A549 treated with ZK216348 at 1 μM for 4 hours (cell line): ENCODE measurements around the gene SCT. TPM values are rescaled to one million over a fixed set of nuclear protein-coding genes. Genes with fewer than 3 reads are reported as not detected.

Experiments
- total RNA-seq: library from RNA; stranded (reverse); fragments of 200-300 nt; extraction: Qiagen RNA extraction; gene quantifications from 5 replicates; pipeline ENCODE4 v1.2.3, GENCODE V29; 2022; ENCODE audit warnings: low read depth

SCT gene, protein sequence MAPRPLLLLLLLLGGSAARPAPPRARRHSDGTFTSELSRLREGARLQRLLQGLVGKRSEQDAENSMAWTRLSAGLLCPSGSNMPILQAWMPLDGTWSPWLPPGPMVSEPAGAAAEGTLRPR
- not detected in 5 replicates for total RNA-seq

DNA sequence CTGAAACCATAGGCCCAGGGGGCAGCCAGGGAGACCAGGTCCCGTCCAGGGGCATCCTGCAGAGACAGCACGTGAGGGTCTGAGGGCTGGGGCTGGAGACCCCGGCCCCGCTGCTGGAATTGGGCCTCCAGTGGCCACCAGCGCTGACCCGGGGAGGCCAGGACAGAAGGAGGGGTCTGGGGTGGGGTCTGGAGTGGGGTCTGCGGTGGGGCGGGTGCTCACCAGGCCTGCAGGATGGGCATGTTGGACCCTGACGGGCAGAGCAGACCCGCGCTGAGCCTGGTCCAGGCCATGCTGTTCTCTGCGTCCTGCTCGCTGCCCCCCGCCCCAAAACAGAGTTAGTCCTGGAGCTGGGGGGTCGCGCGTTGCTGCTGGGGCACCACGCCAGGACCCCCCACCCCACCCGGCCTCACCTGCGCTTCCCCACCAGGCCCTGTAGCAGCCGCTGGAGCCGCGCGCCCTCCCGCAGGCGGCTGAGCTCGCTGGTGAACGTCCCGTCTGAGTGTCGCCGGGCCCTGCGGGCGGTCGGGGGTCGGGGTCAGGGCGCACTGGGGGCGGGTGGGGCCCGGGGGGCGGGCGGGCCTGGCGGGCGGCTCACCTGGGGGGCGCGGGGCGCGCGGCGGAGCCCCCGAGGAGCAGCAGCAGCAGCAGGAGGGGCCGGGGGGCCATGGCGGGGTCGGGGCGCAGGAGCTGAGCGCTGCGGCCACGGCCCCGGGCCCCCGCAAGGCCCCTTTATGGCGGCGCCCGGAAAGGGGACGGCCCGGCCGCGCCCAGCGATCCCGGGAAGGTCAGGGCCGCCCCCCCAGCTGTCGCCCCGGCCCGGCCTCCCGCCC lies at the start of gene SCT:
Gene SCT (minus strand): TSS at position 707 of the 833 bp plus-strand sequence. CDS start 38 bp downstream, at position 669.

DNA sequence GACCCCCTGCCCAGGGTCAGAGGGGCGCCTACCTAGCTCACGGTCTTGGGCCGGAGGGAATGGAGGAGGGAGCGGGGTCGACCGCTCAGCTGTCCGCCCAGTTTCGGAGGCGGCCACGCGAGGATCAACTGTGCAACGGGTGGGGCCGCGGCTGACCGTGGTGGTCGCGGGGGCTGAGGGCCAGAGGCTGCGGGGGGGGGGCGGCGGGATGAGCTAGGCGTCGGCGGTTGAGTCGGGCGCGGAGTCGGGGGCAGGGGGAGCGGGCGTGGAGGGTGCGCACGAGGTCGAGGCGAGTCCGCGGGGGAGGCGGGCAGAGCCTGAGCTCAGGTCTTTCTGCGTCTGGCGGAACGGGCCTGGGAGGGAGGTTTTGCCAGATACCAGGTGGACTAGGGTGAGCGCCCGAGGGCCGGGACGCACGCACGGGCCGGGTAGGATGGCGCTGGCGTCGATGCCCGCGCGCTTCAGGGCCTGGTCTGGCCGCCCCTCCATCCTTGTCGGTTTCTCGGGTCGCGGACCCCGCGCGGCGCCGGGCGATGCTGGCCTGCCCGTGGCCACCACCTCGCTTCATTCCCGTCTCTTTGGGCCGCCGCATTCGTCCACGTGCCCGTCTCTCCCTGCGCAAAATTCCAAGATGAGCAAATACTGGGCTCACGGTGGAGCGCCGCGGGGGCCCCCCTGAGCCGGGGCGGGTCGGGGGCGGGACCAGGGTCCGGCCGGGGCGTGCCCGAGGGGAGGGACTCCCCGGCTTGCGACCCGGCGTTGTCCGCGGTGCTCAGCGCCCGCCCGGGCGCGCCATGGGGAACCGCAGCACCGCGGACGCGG lies 9.7 kb upstream of the SCT start, which contains the start of gene DRD4:
Gene DRD4 (plus strand): TSS at position 759 of the 822 bp plus-strand sequence. CDS start 36 bp downstream, at position 795.

DNA sequence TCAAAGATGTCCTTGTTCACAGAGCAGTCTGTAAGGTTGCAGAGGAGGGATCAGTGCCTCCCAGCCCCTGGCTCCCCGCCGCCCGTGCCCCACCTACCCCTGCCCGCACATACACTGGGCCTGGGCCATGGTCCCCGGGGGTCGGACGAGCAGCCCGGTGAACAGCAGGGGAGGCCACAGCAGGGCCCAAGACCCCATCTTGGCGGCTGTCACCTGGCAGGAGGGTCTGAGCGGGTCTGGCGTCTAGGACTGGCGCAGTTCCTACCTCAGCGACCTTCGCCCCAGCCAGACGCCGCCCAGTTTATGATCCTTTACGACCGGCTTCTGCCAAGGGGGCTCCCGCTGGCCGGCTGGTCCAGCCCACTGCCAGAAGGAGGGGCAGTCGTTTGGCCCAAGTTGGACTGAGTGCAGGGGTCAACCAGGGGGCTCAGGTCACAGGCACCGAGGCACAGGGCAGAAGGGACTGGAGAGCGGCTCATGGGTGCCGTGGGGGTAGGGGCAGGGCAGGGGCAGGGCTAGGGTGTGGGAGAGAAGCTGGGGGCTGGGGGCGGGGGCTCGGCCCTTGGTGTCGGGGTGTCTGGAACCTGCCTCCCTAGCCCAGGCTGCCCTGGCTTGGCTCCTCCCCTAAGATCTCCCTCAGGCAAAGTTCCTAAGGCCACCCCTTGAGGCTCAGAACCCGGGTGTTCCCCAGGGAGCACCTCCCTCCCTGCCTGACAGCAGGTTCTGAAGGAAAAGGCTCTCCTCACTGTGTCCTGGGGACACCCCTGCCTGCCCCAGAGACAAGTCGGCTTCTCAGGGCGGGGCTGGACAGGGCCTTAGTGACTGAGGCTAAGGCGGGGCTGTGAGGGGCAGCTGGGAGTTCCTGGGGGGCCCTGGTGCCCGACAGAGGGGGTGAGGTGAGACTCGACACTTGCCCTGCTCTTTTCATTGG lies 2.0 kb downstream of the SCT start, which contains the start of gene CDHR5:
Gene CDHR5 (minus strand): TSS at position 251 of the 931 bp plus-strand sequence. CDS start 53 bp downstream, at position 198.

DNA sequence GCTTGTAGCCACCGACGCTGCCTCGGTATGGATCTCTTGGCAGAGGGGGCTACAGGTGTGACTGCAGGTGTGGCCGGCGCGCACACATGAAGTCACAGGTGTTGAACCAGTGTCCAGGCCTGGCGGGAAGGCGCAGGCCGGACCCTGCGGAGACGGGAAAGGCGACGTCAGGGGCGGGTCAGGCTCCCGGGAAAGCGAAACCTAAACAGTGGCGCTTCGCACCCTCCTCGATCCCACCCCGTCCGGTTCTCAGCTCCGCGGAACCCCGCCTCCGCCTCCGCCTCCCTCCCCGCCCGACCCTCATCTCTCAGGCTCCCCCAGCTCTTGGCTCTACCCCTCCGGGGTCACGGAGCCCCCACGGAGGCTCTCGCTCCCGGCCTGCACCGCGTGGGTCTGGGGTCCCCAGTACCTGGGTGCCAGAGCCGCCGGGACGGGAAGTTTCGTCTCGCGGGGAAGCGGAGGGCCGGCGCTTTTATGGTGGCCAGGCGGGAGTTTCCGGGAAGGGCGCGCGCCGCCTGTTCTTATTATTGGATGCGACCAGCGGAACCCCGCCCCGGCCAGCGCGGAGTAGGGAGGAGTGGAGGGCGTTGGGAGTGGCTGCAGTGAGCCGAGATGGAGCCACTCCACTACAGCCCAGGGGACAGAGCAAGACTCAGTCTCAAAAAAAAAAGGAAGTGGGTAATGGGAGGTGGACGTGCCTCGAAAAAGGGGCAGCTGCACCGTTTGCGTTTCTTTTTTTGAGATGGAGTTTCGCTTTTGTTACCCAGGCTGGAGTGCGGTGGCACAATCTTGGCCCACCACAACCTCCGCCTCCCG lies 11.3 kb downstream of the SCT start, which contains the start of gene IRF7:
Gene IRF7 (minus strand): TSS at position 447 of the 816 bp plus-strand sequence. CDS start 586 bp downstream, outside the sequence.

Other genes starting within 250 kb of the SCT start
- gene PKP3, start 233.0 kb downstream of the SCT start, total RNA-seq, result 23.3 to 42.5 TPM (median 38.8 TPM) in 5 replicates
- gene SIGIRR, start 212.2 kb downstream of the SCT start, total RNA-seq, result 57.1 to 99.3 TPM (median 83.7 TPM) in 5 replicates
- 0.44 to 1.5 TPM (median 1.1 TPM) in 5 replicates for gene ANO9, start 185.2 kb downstream of the SCT start, total RNA-seq
- 26.9 to 53.0 TPM (median 47.1 TPM) in 5 replicates for gene PTDSS2, start 176.9 kb downstream of the SCT start, total RNA-seq
- 101 to 180 TPM (median 170 TPM) in 5 replicates for gene RNH1, start 119.9 kb downstream of the SCT start, total RNA-seq
- 79.3 to 152 TPM (median 149 TPM) in 5 replicates for gene HRAS, start 91.6 kb downstream of the SCT start, total RNA-seq
- 0.28 to 1.1 TPM (median 0.82 TPM) in 5 replicates for gene LRRC56, start 89.7 kb downstream of the SCT start, total RNA-seq
- gene LMNTD2, start 66.4 kb downstream of the SCT start, total RNA-seq, result 1.5 to 4.4 TPM (median 2.8 TPM) in 5 replicates
- gene RASSF7, start 66.2 kb downstream of the SCT start, total RNA-seq, result 23.6 to 49.6 TPM (median 43.2 TPM) in 5 replicates
- 20.3 to 39.1 TPM (median 37.2 TPM) in 5 replicates for gene PHRF1, start 50.7 kb downstream of the SCT start, total RNA-seq
- 3.3 to 7.2 TPM (median 6.7 TPM) in 5 replicates for gene IRF7, start 11.2 kb downstream of the SCT start, total RNA-seq
- gene CDHR5, start 2.2 kb downstream of the SCT start, total RNA-seq, result 0.04 TPM in 1 of 5 replicates, not detected in the others
- 0.24 to 0.51 TPM (median 0.35 TPM) in 4 of 5 replicates, not detected in the other for gene DRD4, start 10.1 kb upstream of the SCT start, total RNA-seq
- gene DEAF1, start 68.0 kb upstream of the SCT start, total RNA-seq, result 23.5 to 35.5 TPM (median 33.7 TPM) in 5 replicates
- 5.4 to 11.1 TPM (median 9.6 TPM) in 5 replicates for gene TMEM80, start 68.6 kb upstream of the SCT start, total RNA-seq
- 64.8 to 145 TPM (median 118 TPM) in 5 replicates for gene EPS8L2, start 79.0 kb upstream of the SCT start, total RNA-seq
- gene TALDO1, start 120.3 kb upstream of the SCT start, total RNA-seq, result 387 to 468 TPM (median 402 TPM) in 5 replicates
- 29.4 to 58.7 TPM (median 49.3 TPM) in 5 replicates for gene GATD1, start 150.3 kb upstream of the SCT start, total RNA-seq
- gene CEND1, start 162.9 kb upstream of the SCT start, total RNA-seq, result 2.1 to 2.6 TPM (median 2.4 TPM) in 5 replicates
- 17.4 to 39.6 TPM (median 35.3 TPM) in 5 replicates for gene SLC25A22, start 171.1 kb upstream of the SCT start, total RNA-seq
- 6.5 to 17.3 TPM (median 13.0 TPM) in 5 replicates for gene PIDD1, start 178.1 kb upstream of the SCT start, total RNA-seq
- 1,646 to 2,381 TPM (median 2,232 TPM) in 5 replicates for gene RPLP2, start 182.8 kb upstream of the SCT start, total RNA-seq
- 26.3 to 59.2 TPM (median 52.4 TPM) in 5 replicates for gene PNPLA2, start 191.7 kb upstream of the SCT start, total RNA-seq
- 2.9 to 5.2 TPM (median 4.7 TPM) in 5 replicates for gene CRACR2B, start 200.7 kb upstream of the SCT start, total RNA-seq
- gene CD151, start 205.8 kb upstream of the SCT start, total RNA-seq, result 596 to 862 TPM (median 759 TPM) in 5 replicates
- gene POLR2L, start 215.3 kb upstream of the SCT start, total RNA-seq, result 539 to 736 TPM (median 601 TPM) in 5 replicates
- gene TSPAN4, start 215.7 kb upstream of the SCT start, total RNA-seq, result 92.6 to 194 TPM (median 180 TPM) in 5 replicates